ENCODE measurements around the gene WDFY2.

Gene WDFY2

DNA sequence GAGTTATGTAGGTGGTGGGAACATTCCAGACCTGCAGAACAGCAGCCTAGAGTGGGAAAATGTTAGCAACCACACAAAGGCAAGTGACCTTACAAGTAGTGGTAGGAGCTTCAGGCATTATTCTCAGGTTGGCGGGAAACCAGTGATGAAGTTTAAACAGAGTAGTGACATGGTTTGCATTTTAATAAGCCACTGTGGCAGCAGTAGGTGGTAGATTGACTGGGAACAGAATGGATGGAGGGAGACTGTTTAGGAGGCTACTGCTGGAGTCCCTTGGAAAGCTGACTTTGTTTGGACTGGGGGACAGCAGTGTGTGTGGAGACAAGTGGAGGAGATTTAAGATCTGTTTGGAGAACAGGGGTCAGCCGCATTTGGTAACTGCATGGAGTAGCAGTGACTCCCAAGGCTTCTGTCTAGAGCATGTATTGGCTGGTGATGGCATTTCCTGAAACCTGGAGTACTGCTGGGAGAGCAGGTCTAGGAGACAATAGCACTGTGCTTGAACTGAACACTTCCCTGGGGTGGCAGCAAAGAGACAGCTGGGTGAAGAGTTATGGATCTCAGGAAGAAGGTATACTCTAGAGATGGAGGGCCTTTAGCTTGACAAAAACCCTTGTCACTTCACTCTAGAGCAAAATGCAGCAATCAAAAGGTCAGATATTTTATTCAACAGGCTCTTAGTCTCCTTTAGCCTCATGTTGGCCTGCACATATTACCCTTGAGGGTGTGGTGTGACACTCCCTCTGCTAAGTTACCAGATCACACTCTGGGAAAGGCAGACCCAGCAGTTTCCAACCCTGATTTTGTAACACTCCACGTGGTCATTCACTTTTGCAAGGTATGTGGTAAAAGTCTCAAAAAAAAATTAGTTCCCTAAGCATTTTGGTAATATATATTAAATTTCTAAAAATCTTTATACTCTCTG lies 149.4 kb downstream of the WDFY2 start:
- H3K27me3 ChIP-seq (ENCODE audit: control insufficient read depth in 3 of 3, insufficient read depth in 3 of 3, low read depth in 1 of 3, low read length in 3 of 3): no peaks in the 10 kb centered on the region
- no peak overlapping the region for H2BK12ac ChIP-seq (ENCODE audit: low read length)
- DNase-seq (ENCODE audit: low spot score): no peak
- no peak overlapping the region for H2BK15ac ChIP-seq (ENCODE audit: low read length)
- H3K4me1 ChIP-seq (ENCODE audit: control insufficient read depth in 2 of 2, insufficient read depth in 1 of 2, low read depth in 1 of 2, low read length in 2 of 2): peaks cover 7 to 9% of the 10 kb centered on the region in 2 donors
- no peak overlapping the region for H3K18ac ChIP-seq (ENCODE audit: low read length)
- H3K4ac ChIP-seq (ENCODE audit: low read length): no peak overlapping the region
- H3K4me2 ChIP-seq (ENCODE audit: insufficient read depth, low read length, poor library complexity, severe bottlenecking): no peak overlapping the region
- H3K23ac ChIP-seq (ENCODE audit: low read depth, low read length, poor library complexity): no peak overlapping the region
- H3K27ac ChIP-seq (replicated peaks; ENCODE audit: low read length): no peak overlapping the region
- no peak overlapping the region for H2AK5ac ChIP-seq (ENCODE audit: low read depth, low read length)
- no CpG with 5 or more reads among the region's 3 CpGs for WGBS, 2 donors (ENCODE audit: extremely low coverage in 2 of 2, insufficient read length in 2 of 2, insufficient replicate concordance in 1 of 2)
- H2BK120ac ChIP-seq (ENCODE audit: low read depth, low read length): no peak overlapping the region
- no peaks in the 10 kb centered on the region for H3K9me3 ChIP-seq (replicated peaks in 1 of 2; ENCODE audit: control insufficient read depth in 2 of 2, insufficient read depth in 1 of 2, low read depth in 1 of 2, low read length in 2 of 2)
- no peaks in the 10 kb centered on the region for H3K79me1 ChIP-seq (ENCODE audit: low read depth, low read length)
- H2BK5ac ChIP-seq (ENCODE audit: low read length): no peak overlapping the region
- H2AFZ ChIP-seq (ENCODE audit: low read length): no peak overlapping the region
- H3K14ac ChIP-seq (ENCODE audit: low read length): no peak overlapping the region
- H4K8ac ChIP-seq (ENCODE audit: low read depth, low read length): no peak overlapping the region
- H3K9ac ChIP-seq (ENCODE audit: low read depth, low read length, poor library complexity): no peak overlapping the region
- no peak overlapping the region for H3K4me3 ChIP-seq (ENCODE audit: low read length in 2 of 2)
- H4K91ac ChIP-seq (ENCODE audit: low read depth, low read length, poor library complexity): no peak overlapping the region
- no peaks in the 10 kb centered on the region for H3K36me3 ChIP-seq (replicated peaks in 1 of 2; ENCODE audit: control insufficient read depth in 2 of 2, insufficient read depth in 2 of 2, low read length in 2 of 2)

DNA sequence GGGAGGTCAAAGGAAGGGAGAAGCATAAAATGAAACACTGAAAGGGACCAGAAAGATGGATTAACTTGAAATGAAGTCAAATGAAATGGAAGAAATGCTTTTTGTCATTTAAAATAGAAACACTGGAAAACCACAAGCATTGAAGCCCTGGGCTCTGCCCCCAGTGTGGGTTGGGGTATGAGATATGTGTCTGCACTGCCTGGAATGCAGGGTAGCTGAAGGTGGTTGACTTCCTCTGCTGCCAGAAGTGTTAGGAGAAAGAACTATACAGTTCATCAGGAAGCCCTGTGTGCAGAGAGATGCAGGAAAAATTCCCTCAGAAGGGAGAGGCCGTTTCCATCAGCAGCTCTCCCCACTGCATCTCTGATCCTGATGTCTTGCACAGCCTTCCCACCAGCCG lies 150.5 kb downstream of the WDFY2 start:
- Histone ChIP-seq H3K23ac (ENCODE audit: low read depth, low read length, poor library complexity) (no peak overlapping the region), H3K4me2 (ENCODE audit: insufficient read depth, low read length, poor library complexity, severe bottlenecking) (no peak overlapping the region), H2BK15ac (ENCODE audit: low read length) (no peak overlapping the region), H2AK5ac (ENCODE audit: low read depth, low read length) (no peak overlapping the region), H3K9ac (ENCODE audit: low read depth, low read length, poor library complexity) (no peak overlapping the region), H3K18ac (ENCODE audit: low read length) (no peak overlapping the region), H3K79me1 (ENCODE audit: low read depth, low read length) (no peaks in the 10 kb centered on the region), H3K36me3 (replicated peaks in 1 of 2; ENCODE audit: control insufficient read depth in 2 of 2, insufficient read depth in 2 of 2, low read length in 2 of 2) (peaks cover 0 to 8% of the 10 kb centered on the region in 2 donors), H3K4ac (ENCODE audit: low read length) (no peak overlapping the region), H3K4me1 (ENCODE audit: control insufficient read depth in 2 of 2, insufficient read depth in 1 of 2, low read depth in 1 of 2, low read length in 2 of 2) (peaks cover 4 to 7% of the 10 kb centered on the region in 2 donors), H2BK5ac (ENCODE audit: low read length) (no peak overlapping the region), H3K27me3 (ENCODE audit: control insufficient read depth in 3 of 3, insufficient read depth in 3 of 3, low read depth in 1 of 3, low read length in 3 of 3) (no peaks in the 10 kb centered on the region), H2AFZ (ENCODE audit: low read length) (no peak overlapping the region), H3K9me3 (replicated peaks in 1 of 2; ENCODE audit: control insufficient read depth in 2 of 2, insufficient read depth in 1 of 2, low read depth in 1 of 2, low read length in 2 of 2) (no peaks in the 10 kb centered on the region), H3K14ac (ENCODE audit: low read length) (no peak overlapping the region), H3K27ac (replicated peaks; ENCODE audit: low read length) (no peak overlapping the region), H4K91ac (ENCODE audit: low read depth, low read length, poor library complexity) (no peak overlapping the region), H4K8ac (ENCODE audit: low read depth, low read length) (no peak overlapping the region), H2BK12ac (ENCODE audit: low read length) (no peak overlapping the region), H3K4me3 (ENCODE audit: low read length in 2 of 2) (no peak overlapping the region), H2BK120ac (ENCODE audit: low read depth, low read length) (no peak overlapping the region)
- DNase-seq (ENCODE audit: low spot score): no peak
- WGBS, 2 donors (ENCODE audit: extremely low coverage in 2 of 2, insufficient read length in 2 of 2, insufficient replicate concordance in 1 of 2): no CpG with 5 or more reads among the region's 2 CpGs

GRCh38 chr13:51737609-51738008 lies 153.3 kb downstream of the WDFY2 start:
- Histone ChIP-seq H3K14ac (ENCODE audit: low read length) (no peak overlapping the region), H2AFZ (ENCODE audit: low read length) (no peak overlapping the region), H3K79me1 (ENCODE audit: low read depth, low read length) (no peaks in the 10 kb centered on the region), H2BK5ac (ENCODE audit: low read length) (no peak overlapping the region), H3K9ac (ENCODE audit: low read depth, low read length, poor library complexity) (no peak overlapping the region), H3K18ac (ENCODE audit: low read length) (no peak overlapping the region), H3K23ac (ENCODE audit: low read depth, low read length, poor library complexity) (no peak overlapping the region), H2AK5ac (ENCODE audit: low read depth, low read length) (no peak overlapping the region), H2BK120ac (ENCODE audit: low read depth, low read length) (no peak overlapping the region), H2BK12ac (ENCODE audit: low read length) (no peak overlapping the region), H2BK15ac (ENCODE audit: low read length) (no peak overlapping the region), H3K27ac (replicated peaks; ENCODE audit: low read length) (no peak overlapping the region), H3K9me3 (replicated peaks in 1 of 2; ENCODE audit: control insufficient read depth in 2 of 2, insufficient read depth in 1 of 2, low read depth in 1 of 2, low read length in 2 of 2) (no peaks in the 10 kb centered on the region), H3K4ac (ENCODE audit: low read length) (no peak overlapping the region), H4K91ac (ENCODE audit: low read depth, low read length, poor library complexity) (no peak overlapping the region), H3K27me3 (ENCODE audit: control insufficient read depth in 3 of 3, insufficient read depth in 3 of 3, low read depth in 1 of 3, low read length in 3 of 3) (no peaks in the 10 kb centered on the region), H4K8ac (ENCODE audit: low read depth, low read length) (no peak overlapping the region), H3K4me3 (ENCODE audit: low read length in 2 of 2) (no peak overlapping the region), H3K36me3 (replicated peaks in 1 of 2; ENCODE audit: control insufficient read depth in 2 of 2, insufficient read depth in 2 of 2, low read length in 2 of 2) (peaks cover 0 to 25% of the 10 kb centered on the region in 2 donors), H3K4me2 (ENCODE audit: insufficient read depth, low read length, poor library complexity, severe bottlenecking) (no peak overlapping the region), H3K4me1 (ENCODE audit: control insufficient read depth in 2 of 2, insufficient read depth in 1 of 2, low read depth in 1 of 2, low read length in 2 of 2) (peaks cover 3 to 4% of the 10 kb centered on the region in 2 donors)
- WGBS, 2 donors (ENCODE audit: extremely low coverage in 2 of 2, insufficient read length in 2 of 2, insufficient replicate concordance in 1 of 2): no CpG with 5 or more reads among the region's 3 CpGs
- DNase-seq (ENCODE audit: low spot score): no peak

GRCh38 chr13:51738226-51738905 lies 154.1 kb downstream of the WDFY2 start:
- no peak overlapping the region for H2BK12ac ChIP-seq (ENCODE audit: low read length)
- H3K79me1 ChIP-seq (ENCODE audit: low read depth, low read length): no peaks in the 10 kb centered on the region
- H3K4me1 ChIP-seq (ENCODE audit: control insufficient read depth in 2 of 2, insufficient read depth in 1 of 2, low read depth in 1 of 2, low read length in 2 of 2): peaks cover 2 to 3% of the 10 kb centered on the region in 2 donors
- H3K18ac ChIP-seq (ENCODE audit: low read length): no peak overlapping the region
- no peak overlapping the region for H2AK5ac ChIP-seq (ENCODE audit: low read depth, low read length)
- no peak overlapping the region for H2BK120ac ChIP-seq (ENCODE audit: low read depth, low read length)
- H4K8ac ChIP-seq (ENCODE audit: low read depth, low read length): no peak overlapping the region
- no peaks in the 10 kb centered on the region for H3K27me3 ChIP-seq (ENCODE audit: control insufficient read depth in 3 of 3, insufficient read depth in 3 of 3, low read depth in 1 of 3, low read length in 3 of 3)
- H3K23ac ChIP-seq (ENCODE audit: low read depth, low read length, poor library complexity): no peak overlapping the region
- H3K36me3 ChIP-seq (replicated peaks in 1 of 2; ENCODE audit: control insufficient read depth in 2 of 2, insufficient read depth in 2 of 2, low read length in 2 of 2): peaks cover 0 to 26% of the 10 kb centered on the region in 2 donors
- H3K9me3 ChIP-seq (replicated peaks in 1 of 2; ENCODE audit: control insufficient read depth in 2 of 2, insufficient read depth in 1 of 2, low read depth in 1 of 2, low read length in 2 of 2): no peaks in the 10 kb centered on the region
- WGBS, 2 donors (ENCODE audit: extremely low coverage in 2 of 2, insufficient read length in 2 of 2, insufficient replicate concordance in 1 of 2): no CpG with 5 or more reads among the region's 2 CpGs
- no peak overlapping the region for H3K14ac ChIP-seq (ENCODE audit: low read length)
- H3K4ac ChIP-seq (ENCODE audit: low read length): no peak overlapping the region
- H2BK5ac ChIP-seq (ENCODE audit: low read length): no peak overlapping the region
- H3K4me3 ChIP-seq (ENCODE audit: low read length in 2 of 2): no peak overlapping the region
- no peak overlapping the region for H2BK15ac ChIP-seq (ENCODE audit: low read length)
- no peak overlapping the region for H2AFZ ChIP-seq (ENCODE audit: low read length)
- no peak overlapping the region for H3K27ac ChIP-seq (replicated peaks; ENCODE audit: low read length)
- no peak for DNase-seq (ENCODE audit: low spot score)
- H4K91ac ChIP-seq (ENCODE audit: low read depth, low read length, poor library complexity): no peak overlapping the region
- no peak overlapping the region for H3K4me2 ChIP-seq (ENCODE audit: insufficient read depth, low read length, poor library complexity, severe bottlenecking)
- H3K9ac ChIP-seq (ENCODE audit: low read depth, low read length, poor library complexity): no peak overlapping the region
